PC-9 (cell line): ENCODE data around the gene ADGB.

ENCODE experiments used
- CTCF ChIP-seq: fragments of 200-600 bp; sonication (generic); conservative IDR thresholded peaks from 2 replicates; pipeline ENCODE4 v1.6.1; 2017; ENCODE audit warnings: mixed run types, antibody characterized with exemption, mild to moderate bottlenecking, moderate library complexity
- EZH2 ChIP-seq: fragments of 200-600 bp; sonication (generic); IDR thresholded peaks from 2 replicates; pipeline ENCODE4 v1.8.0; 2017; ENCODE audit warnings: antibody characterized with exemption, low read depth

DNA sequence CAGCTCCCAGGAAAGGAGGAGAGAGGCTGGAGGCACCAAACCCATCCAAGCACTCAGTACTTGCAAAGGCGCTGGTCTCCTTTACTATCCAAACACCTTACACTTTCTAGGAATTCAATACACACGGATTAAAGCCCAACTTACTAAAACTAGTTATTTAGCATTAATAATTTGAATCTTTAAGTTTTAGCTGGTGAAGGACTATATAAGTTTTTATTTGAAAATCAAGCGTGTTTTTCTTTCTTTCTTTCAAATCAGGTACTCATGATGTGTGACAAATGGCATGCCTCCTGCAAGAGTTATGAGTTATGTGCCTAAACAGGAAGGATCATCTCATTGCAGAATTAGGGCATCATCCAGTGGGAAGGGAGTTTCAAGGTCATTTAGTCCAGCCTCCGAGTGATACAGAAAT is 263.7 kb downstream of the ADGB start:
- TF ChIP-seq CTCF (no peak), EZH2 (no peak)
